Osteoblast (primary cell): Measurements from ENCODE around the gene RAB24. TPM values are rescaled to one million over a fixed set of nuclear protein-coding genes. Genes with fewer than 3 reads are reported as not detected.

Experiments
- DNase-seq: peaks from one replicate; pipeline ENCODE4 v3.0.0; 2011; ENCODE audit warnings: low spot score, mixed read lengths; ENCODE audit not compliant: insufficient read length; ENCODE audit errors: missing footprints
- H2AFZ ChIP-seq: 2 replicates; pipeline ENCODE4 v1.6.0; 2011; ENCODE audit warnings: mild to moderate bottlenecking, low read length
- H3K27ac ChIP-seq: 2 replicates; pipeline ENCODE4 v1.5.1; 2011; ENCODE audit warnings: mild to moderate bottlenecking, low read depth, low read length, moderate library complexity
- H3K27me3 ChIP-seq: 2 replicates; pipeline ENCODE4 v1.6.0; 2012; ENCODE audit warnings: mild to moderate bottlenecking, control low read depth, inconsistent platforms, low read length, moderate library complexity; ENCODE audit not compliant: insufficient read depth
- H3K36me3 ChIP-seq: 2 replicates; pipeline ENCODE4 v1.5.1; 2011; ENCODE audit warnings: mild to moderate bottlenecking, low read length, control low read depth, moderate library complexity; ENCODE audit not compliant: insufficient read depth
- H3K4me1 ChIP-seq: 2 replicates; pipeline ENCODE4 v1.5.1; 2011; ENCODE audit warnings: mild to moderate bottlenecking, low read length, control low read depth, moderate library complexity; ENCODE audit not compliant: insufficient read depth
- H3K4me2 ChIP-seq: 2 replicates; pipeline ENCODE4 v1.6.0; 2011; ENCODE audit warnings: mild to moderate bottlenecking, low read length; ENCODE audit not compliant: insufficient read depth
- H3K4me3 ChIP-seq: fragments of 200-600 bp; sonication (generic); 3 replicates; pipeline ENCODE4 v1.5.1; 2012; ENCODE audit warnings: mild to moderate bottlenecking, low read length, inconsistent platforms; ENCODE audit not compliant: insufficient read depth
- H3K79me2 ChIP-seq: 2 replicates; pipeline ENCODE4 v1.6.0; 2012; ENCODE audit warnings: mild to moderate bottlenecking, low read length, control low read depth, inconsistent platforms; ENCODE audit not compliant: insufficient read depth
- H3K9me3 ChIP-seq: 2 replicates; pipeline ENCODE4 v1.5.1; 2011; ENCODE audit warnings: low read depth, low read length, control low read depth
- H4K20me1 ChIP-seq: 2 replicates; pipeline ENCODE4 v1.6.0; 2012; ENCODE audit warnings: mild to moderate bottlenecking, low read length, control low read depth; ENCODE audit not compliant: insufficient read depth
- total RNA-seq: library from RNA; depleted of rRNA; stranded (reverse); fragments of >200 nt; gene quantifications from 2 replicates; pipeline ENCODE4 v1.2.3, GENCODE V29; 2012
- TF ChIP-seq, protein P1 (sequence below): IDR thresholded peaks from 2 replicates; pipeline ENCODE4 v1.5.1; 2011; ENCODE audit warnings: mild to moderate bottlenecking, low read depth, low read length, moderate library complexity; ENCODE audit errors: extremely low read depth

RAB24 gene
- 21.5 and 22.8 TPM in 2 replicates for total RNA-seq

DNA sequence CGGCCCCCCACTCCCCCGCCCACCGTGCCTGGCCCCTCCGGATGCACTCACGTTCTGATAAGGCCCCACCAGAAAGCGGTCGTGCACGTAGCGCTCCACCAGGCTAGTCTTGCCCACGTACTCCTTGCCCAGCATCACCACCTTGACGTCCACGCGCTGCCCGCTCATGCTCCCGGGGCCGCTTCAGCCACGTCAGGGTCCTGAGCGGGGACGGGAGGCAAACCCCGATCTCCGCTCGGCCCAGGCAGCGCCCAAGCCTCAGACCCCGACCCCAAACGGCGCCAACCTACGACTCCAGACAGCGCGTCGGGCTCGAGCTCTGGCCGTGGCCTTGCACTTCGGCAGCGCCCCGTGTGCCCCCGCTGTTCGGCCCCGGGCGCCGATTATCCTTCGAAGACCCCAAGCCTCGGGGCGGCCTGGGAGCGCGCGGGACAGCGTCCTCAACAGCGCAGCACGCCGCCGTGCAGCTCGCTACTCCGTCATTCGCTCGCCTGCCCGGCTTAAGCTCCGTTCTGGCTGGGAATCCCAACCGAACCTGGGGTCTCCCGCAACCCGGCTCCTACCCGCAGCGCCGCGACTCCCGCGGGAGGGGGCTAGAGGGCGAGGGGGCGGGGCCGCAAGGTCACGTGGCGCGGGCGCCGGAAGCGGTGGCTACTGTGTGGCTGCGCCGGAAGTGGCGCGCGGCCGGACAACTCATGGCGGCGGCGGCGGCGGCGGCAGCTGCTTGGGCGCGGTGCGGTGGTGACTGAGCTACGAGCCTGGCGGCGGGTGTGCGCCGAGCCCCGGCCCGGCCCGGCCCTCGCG lies at the start of gene RAB24, which contains the start of gene PRELID1:
TSS of gene RAB24 (minus strand) at position 599 of the 804 bp plus-strand sequence. CDS start at position 168, 431 bp downstream.
TSS of gene PRELID1 (plus strand) at position 679 of the 804 bp plus-strand sequence. CDS start 187 bp downstream, outside the sequence.
- H3K4me1 ChIP-seq, result peaks cover 21% of the 10 kb centered on the region
- H4K20me1 ChIP-seq, result peaks cover 25% of the 10 kb centered on the region
- no peaks in the 10 kb centered on the region for H3K9me3 ChIP-seq
- H3K27ac ChIP-seq, result peak within 1 kb of the TSS; percentile 85
- peak within 1 kb of the TSS; percentile 93 for H3K4me2 ChIP-seq
- H3K79me2 ChIP-seq, result peaks cover 59% of the 10 kb centered on the region
- TF ChIP-seq, protein P1, sequence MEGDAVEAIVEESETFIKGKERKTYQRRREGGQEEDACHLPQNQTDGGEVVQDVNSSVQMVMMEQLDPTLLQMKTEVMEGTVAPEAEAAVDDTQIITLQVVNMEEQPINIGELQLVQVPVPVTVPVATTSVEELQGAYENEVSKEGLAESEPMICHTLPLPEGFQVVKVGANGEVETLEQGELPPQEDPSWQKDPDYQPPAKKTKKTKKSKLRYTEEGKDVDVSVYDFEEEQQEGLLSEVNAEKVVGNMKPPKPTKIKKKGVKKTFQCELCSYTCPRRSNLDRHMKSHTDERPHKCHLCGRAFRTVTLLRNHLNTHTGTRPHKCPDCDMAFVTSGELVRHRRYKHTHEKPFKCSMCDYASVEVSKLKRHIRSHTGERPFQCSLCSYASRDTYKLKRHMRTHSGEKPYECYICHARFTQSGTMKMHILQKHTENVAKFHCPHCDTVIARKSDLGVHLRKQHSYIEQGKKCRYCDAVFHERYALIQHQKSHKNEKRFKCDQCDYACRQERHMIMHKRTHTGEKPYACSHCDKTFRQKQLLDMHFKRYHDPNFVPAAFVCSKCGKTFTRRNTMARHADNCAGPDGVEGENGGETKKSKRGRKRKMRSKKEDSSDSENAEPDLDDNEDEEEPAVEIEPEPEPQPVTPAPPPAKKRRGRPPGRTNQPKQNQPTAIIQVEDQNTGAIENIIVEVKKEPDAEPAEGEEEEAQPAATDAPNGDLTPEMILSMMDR, result no peak
- H2AFZ ChIP-seq, result peak within 1 kb of the TSS; percentile 73
- no peaks in the 10 kb centered on the region for H3K27me3 ChIP-seq
- H3K4me3 ChIP-seq, result peak within 1 kb of the TSS; percentile 91
- peaks cover 55% of the 10 kb centered on the region for H3K36me3 ChIP-seq
- peak; percentile 99 for DNase-seq

DNA sequence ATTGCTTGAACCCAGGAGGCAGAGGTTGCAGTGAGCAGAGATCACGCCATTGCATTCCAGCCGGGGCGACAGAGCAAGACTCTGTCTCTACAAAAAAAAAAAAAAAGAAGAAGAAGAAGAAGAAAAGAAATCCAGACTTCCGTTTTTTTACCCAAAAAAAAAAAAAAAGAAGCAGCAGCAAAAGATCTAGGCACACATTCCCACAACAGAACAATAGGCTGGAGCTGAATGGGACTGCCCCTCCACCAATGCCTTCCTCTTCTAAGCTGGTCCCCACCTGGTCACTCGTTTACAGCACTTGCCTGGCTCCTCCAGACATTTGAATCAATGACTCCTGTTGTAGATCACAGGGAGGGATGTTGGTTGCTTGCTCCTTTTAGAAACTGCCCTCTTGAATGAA lies 49.6 kb upstream of the RAB24 start:
- DNase-seq, result peak; percentile 73
- H3K79me2 ChIP-seq, result peaks cover 32% of the 10 kb centered on the region
- H4K20me1 ChIP-seq, result no peaks in the 10 kb centered on the region
- TF ChIP-seq, protein P1, result no peak
- H3K4me2 ChIP-seq, result no peak overlapping the region
- H3K4me1 ChIP-seq, result peaks cover 22% of the 10 kb centered on the region
- H2AFZ ChIP-seq, result no peak overlapping the region
- H3K27me3 ChIP-seq, result peaks cover 3% of the 10 kb centered on the region
- H3K36me3 ChIP-seq, result peaks cover 3% of the 10 kb centered on the region
- no peak overlapping the region for H3K4me3 ChIP-seq
- H3K9me3 ChIP-seq, result no peaks in the 10 kb centered on the region
- H3K27ac ChIP-seq, result no peak overlapping the region

DNA sequence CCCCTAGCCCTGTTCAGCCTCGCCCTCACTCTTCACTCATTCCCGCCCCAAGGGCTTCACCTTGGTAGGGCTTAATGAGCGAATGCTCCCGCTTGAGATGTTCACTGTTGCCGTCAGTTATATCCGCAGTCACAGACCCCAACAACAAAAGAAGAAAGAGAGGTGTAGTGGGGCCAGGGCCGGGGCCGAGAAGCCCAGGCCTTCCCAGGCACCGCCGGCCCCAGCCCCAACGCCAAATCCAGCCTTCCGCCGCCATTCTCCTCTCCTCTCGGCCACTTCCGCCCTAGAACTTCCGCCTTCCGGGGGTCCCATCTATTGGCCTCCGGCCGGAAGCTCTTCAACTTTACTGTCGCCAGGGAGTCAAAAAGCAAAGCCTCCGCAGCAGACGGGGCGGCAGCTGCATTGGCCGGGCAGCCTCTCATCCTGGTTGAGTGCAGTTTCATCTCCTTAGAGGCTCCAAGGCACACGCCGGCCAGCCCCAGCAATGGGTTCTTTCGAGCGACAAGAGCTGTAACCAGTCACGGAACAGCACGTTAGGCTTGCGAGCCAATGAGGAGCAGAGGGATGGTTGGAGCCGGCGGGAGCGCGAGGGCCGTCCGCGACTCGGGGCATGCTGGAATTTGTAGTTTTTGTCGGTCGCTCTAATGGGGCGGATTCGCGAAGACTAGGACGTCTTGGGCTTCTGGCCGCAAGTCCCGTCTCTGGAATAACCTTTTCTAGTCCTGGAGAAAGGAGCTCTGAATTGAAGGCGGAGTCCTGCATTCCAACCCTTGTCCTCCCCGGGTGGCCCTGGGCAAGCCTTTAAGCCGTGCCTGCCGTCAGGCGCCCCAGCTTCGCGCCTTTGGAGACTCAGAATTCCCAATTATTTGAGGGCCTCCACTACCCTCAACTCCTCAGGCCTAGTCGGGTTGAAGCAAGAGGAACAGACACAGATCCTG lies 48.1 kb upstream of the RAB24 start, which contains the start of gene LMAN2:
TSS of gene LMAN2 (minus strand) at position 277 of the 938 bp plus-strand sequence. CDS start at position 256, 21 bp downstream.
- Histone ChIP-seq H4K20me1 (peaks cover 6% of the 10 kb centered on the region), H3K4me2 (peak within 1 kb of the TSS; percentile 86), H3K79me2 (peaks cover 45% of the 10 kb centered on the region), H3K36me3 (peaks cover 3% of the 10 kb centered on the region), H3K9me3 (no peaks in the 10 kb centered on the region), H3K4me1 (peaks cover 15% of the 10 kb centered on the region), H2AFZ (peak within 1 kb of the TSS; percentile 99), H3K27me3 (no peaks in the 10 kb centered on the region), H3K4me3 (peak within 1 kb of the TSS; percentile 98), H3K27ac (peak within 1 kb of the TSS; percentile 97)
- TF ChIP-seq, protein P1, result no peak
- peak; percentile 99 for DNase-seq
